ENCODE data around the gene MTCL3.

Gene MTCL3

DNA sequence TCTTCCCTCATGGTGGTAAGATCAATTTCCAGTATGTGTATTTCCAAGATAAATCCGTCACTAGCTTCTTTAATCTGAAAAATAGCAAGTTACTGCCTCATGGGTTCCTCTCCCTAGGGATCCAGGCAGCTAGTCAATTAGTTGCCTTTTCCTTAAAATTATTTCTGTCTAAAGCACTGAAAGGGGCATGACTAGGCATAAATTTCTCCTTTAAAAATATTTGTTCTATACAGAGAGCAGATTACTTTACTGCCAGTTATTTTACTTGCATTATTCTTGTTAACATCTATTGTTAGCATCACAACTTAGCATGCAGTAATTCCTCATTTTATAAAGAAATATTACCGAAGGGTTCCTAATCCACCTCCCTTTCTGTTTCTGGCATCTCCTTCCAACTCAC is 1.4 kb downstream of the MTCL3 start:
- no peak overlapping the region for H3K4me3 Mint-ChIP-seq
- no peaks in the 10 kb centered on the region for H3K9me3 Mint-ChIP-seq
- Histone ChIP-seq H3K27ac (ENCODE audit: low read depth, low read length) (no peak overlapping the region), H3K4me1 (ENCODE audit: control insufficient read depth, insufficient read depth, low read length) (no peaks in the 10 kb centered on the region), H3K27me3 (ENCODE audit: control insufficient read depth, insufficient read depth, low read length, poor library complexity, severe bottlenecking) (peaks cover 59% of the 10 kb centered on the region), H3K36me3 (ENCODE audit: control insufficient read depth, insufficient read depth, low read length) (no peaks in the 10 kb centered on the region), H3K9me3 (ENCODE audit: control insufficient read depth, low read length) (no peaks in the 10 kb centered on the region), H3K9ac (ENCODE audit: extremely low read depth, low read length, poor library complexity, severe bottlenecking) (no peak overlapping the region), H3K4me3 (ENCODE audit: low read length) (no peak overlapping the region)
- WGBS, 2 experiments (ENCODE audit: insufficient coverage in 1 of 2, insufficient read length in 1 of 2) = 79 to 100% methylated on average over 1 to 2 of the region's 2 CpGs
- TF ChIP-seq, protein P1, sequence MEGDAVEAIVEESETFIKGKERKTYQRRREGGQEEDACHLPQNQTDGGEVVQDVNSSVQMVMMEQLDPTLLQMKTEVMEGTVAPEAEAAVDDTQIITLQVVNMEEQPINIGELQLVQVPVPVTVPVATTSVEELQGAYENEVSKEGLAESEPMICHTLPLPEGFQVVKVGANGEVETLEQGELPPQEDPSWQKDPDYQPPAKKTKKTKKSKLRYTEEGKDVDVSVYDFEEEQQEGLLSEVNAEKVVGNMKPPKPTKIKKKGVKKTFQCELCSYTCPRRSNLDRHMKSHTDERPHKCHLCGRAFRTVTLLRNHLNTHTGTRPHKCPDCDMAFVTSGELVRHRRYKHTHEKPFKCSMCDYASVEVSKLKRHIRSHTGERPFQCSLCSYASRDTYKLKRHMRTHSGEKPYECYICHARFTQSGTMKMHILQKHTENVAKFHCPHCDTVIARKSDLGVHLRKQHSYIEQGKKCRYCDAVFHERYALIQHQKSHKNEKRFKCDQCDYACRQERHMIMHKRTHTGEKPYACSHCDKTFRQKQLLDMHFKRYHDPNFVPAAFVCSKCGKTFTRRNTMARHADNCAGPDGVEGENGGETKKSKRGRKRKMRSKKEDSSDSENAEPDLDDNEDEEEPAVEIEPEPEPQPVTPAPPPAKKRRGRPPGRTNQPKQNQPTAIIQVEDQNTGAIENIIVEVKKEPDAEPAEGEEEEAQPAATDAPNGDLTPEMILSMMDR (conservative IDR thresholded peaks at IDR 0.05) = no peak
- peaks cover 18% of the 10 kb centered on the region for H3K4me1 Mint-ChIP-seq
- no peak overlapping the region for H3K27ac Mint-ChIP-seq
- peaks cover 72% of the 10 kb centered on the region for H3K27me3 Mint-ChIP-seq (ENCODE audit: insufficient read depth)
- no peaks in the 10 kb centered on the region for H3K36me3 Mint-ChIP-seq (ENCODE audit: low read depth)
- DNase-seq = no peak

DNA sequence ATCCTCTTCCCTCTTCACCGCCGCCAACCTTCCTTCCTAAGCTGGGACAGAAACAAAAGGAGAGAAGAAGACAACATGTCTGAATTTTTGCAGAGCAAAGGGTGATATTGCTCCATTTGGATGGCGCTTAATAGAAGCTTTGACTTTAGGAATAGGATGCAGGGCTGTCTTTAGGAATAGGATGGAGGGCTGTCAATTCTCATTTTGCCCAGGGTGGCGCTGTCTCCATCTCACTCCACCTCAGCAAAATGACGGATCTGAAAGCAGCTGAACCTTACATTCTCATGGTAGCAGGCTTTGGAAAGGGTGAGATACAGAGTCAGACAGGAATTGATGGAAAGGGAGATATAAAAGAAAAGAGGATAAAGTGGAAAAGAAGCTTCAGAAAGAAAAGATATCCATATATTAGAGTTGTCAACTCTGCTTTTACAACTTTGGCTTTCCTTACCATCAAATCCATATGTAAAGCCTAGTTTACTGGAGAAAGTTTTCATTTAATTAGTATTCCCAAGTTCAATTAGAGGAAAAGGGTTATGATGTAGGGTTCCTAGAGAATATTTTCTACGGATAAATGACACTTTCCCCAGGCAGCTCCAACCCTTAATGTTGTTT is 2.4 kb downstream of the MTCL3 start:
- Mint-ChIP-seq H3K9me3 (no peaks in the 10 kb centered on the region), H3K27ac (no peak overlapping the region), H3K27me3 (ENCODE audit: insufficient read depth) (peaks cover 75% of the 10 kb centered on the region), H3K4me1 (peaks cover 18% of the 10 kb centered on the region), H3K36me3 (ENCODE audit: low read depth) (no peaks in the 10 kb centered on the region), H3K4me3 (peak overlapping the region; percentile 69)
- no peaks in the 10 kb centered on the region for H3K9me3 ChIP-seq (ENCODE audit: control insufficient read depth, low read length)
- no peaks in the 10 kb centered on the region for H3K4me1 ChIP-seq (ENCODE audit: control insufficient read depth, insufficient read depth, low read length)
- peak; percentile 87 for DNase-seq
- no peak overlapping the region for H3K9ac ChIP-seq (ENCODE audit: extremely low read depth, low read length, poor library complexity, severe bottlenecking)
- WGBS, 2 experiments (ENCODE audit: insufficient coverage in 1 of 2, insufficient read length in 1 of 2) = 4% methylated on average over 5 of the region's 6 CpGs; no CpG with 5 or more reads in 1 of the 2 experiments
- TF ChIP-seq, protein P1 (conservative IDR thresholded peaks at IDR 0.05) = peak; percentile 86
- H3K36me3 ChIP-seq (ENCODE audit: control insufficient read depth, insufficient read depth, low read length) = no peaks in the 10 kb centered on the region
- H3K27ac ChIP-seq (ENCODE audit: low read depth, low read length) = peak overlapping the region; percentile 86
- peak overlapping the region; percentile 78 for H3K4me3 ChIP-seq (ENCODE audit: low read length)
- peaks cover 59% of the 10 kb centered on the region for H3K27me3 ChIP-seq (ENCODE audit: control insufficient read depth, insufficient read depth, low read length, poor library complexity, severe bottlenecking)

DNA sequence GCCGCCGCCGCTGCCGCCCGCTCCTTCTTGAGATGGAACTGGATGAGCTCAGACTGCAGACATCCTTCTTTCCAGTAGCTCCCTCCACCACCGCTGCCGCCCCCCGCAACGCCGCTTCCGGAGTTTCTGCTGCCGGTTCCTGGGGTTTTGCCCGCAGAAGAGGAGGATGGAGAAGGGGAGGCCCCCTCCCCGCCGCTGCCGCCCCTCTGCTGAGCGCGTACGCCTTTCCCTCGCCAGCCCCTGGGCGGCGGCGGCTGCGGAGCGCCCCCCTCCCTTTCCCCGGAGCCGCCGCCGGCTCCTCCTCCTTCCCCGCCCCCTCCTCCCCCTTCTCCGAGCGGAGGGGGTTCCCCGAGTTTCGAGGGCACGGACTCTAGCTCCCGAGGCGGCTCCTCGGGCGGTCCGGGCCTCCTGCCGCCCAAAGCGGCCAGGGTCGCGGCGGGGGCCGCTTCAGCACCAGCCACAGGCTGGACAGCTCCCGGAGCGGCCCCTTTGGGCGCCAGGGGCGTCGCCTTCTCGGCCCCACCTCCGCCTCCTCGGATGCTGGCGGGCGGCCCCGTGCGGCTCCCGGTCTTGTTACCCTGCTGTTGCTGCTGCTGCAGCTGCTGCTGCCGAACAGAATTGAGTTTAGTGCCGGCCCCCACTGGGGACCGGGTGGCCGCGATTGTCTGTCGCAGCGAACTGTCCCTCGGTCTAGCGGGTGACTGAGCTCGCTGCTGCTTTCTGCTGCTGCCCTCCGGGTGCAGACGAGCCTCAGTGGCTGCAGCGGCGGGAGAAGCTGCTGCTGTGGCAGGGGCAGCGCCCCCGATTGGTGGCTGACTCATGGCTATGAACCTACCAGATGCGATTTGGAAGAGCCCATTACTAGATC is 3.1 kb downstream of the MTCL3 start:
- DNase-seq = peak; percentile 91
- 0% methylated on average over 7 to 73 of the region's 76 CpGs for WGBS, 2 experiments (ENCODE audit: insufficient coverage in 1 of 2, insufficient read length in 1 of 2)
- Mint-ChIP-seq H3K36me3 (ENCODE audit: low read depth) (no peaks in the 10 kb centered on the region), H3K27ac (no peak overlapping the region), H3K4me3 (peak overlapping the region; percentile 69), H3K27me3 (ENCODE audit: insufficient read depth) (peaks cover 70% of the 10 kb centered on the region), H3K9me3 (no peaks in the 10 kb centered on the region), H3K4me1 (peaks cover 18% of the 10 kb centered on the region)
- no peaks in the 10 kb centered on the region for H3K9me3 ChIP-seq (ENCODE audit: control insufficient read depth, low read length)
- H3K36me3 ChIP-seq (ENCODE audit: control insufficient read depth, insufficient read depth, low read length) = no peaks in the 10 kb centered on the region
- TF ChIP-seq, protein P1 (conservative IDR thresholded peaks at IDR 0.05) = peak; percentile 9
- H3K27ac ChIP-seq (ENCODE audit: low read depth, low read length) = peak overlapping the region; percentile 86
- H3K4me3 ChIP-seq (ENCODE audit: low read length) = peak overlapping the region; percentile 78
- H3K27me3 ChIP-seq (ENCODE audit: control insufficient read depth, insufficient read depth, low read length, poor library complexity, severe bottlenecking) = peaks cover 55% of the 10 kb centered on the region
- H3K4me1 ChIP-seq (ENCODE audit: control insufficient read depth, insufficient read depth, low read length) = no peaks in the 10 kb centered on the region
- no peak overlapping the region for H3K9ac ChIP-seq (ENCODE audit: extremely low read depth, low read length, poor library complexity, severe bottlenecking)

Measured in endodermal cell (in vitro differentiated cells).